GM21737 (cell line): ENCODE measurements around the gene STAG1.
"Not testable (repeated sequence)": the region's sequence is repeated elsewhere in the genome, so short reads cannot be mapped to it uniquely, and the experiment has no call there.

Source experiments
- ATAC-seq: cut with Tn5 transposase; IDR thresholded peaks from one replicate; pipeline ENCODE4 v1.9.1; 2021; ENCODE audit warnings: mild to moderate bottlenecking, moderate library complexity; ENCODE audit not compliant: unreplicated experiment

Gene STAG1

DNA sequence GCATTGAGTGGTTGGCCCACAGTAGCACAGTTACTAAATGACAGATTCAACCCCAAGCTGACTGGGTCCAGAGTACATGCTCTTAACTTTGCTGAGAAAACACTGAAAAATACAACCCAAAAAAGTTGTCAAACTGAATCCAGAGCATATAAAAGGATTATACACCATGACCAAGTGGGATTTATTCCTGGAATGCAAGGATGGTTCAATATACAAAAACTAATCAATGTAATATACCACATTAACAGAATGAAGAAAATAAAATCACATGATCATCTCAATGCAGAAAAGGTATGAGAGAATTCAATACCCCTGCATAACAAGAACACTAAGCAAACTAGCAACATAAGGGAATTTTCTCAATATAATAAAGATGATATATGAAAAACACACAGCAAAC is 98.5 kb downstream of the STAG1 start:
- no peak for ATAC-seq

DNA sequence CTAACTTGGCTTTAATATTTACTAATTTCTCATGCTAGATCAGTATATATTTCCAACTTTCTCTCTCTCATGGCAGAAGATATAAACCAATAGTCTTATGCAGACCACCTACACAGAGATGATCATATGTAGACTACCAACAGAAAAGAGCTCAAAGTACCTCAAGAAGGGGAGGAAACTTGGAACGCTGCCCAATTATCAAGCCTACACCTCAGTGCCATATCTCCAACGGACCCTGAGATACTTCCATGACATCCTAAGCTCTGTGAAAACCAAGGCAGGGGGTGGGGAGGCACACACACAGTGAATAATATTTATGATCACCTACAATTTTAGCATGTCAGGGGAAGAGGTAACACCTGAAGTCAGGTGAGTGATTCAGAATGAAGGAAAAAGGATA is 100.6 kb downstream of the STAG1 start:
- no peak for ATAC-seq

DNA sequence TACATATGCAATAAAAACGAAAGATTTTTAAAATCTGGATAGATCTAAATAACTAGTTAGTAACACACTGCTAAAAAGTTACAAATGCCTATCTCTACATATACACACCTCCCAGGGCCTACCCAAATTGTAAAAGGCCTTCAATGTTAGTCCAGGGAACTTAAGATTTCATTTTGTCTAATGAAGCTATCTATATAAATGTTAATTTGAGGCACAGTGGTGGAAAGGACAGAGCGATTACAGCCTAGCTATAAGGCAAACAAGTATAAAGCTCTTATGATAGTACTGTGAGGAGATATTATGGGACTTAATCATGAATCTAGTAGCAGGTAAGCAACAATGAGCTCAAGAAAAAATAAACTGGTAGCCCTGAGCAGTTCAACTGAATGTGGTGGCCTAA is 101.7 kb downstream of the STAG1 start:
- no peak for ATAC-seq

DNA sequence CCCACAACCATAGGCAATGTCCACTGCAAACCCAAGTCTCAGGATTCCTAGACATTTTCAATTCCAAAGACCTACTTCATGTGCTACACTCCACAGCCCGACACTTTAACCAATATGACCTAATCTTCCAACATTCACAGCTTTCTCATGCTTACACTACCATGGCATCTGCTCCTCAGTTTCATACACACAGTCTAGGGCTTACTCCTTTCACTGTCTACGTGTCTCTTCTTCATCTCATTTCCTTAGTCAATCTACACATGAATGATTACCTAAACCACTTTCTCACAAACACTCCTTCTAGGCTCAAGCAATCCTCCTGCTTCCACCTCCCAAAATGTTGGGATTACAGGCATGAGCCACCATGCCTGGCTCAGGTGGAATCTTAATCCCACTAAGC is 106.3 kb downstream of the STAG1 start:
- no peak for ATAC-seq

DNA sequence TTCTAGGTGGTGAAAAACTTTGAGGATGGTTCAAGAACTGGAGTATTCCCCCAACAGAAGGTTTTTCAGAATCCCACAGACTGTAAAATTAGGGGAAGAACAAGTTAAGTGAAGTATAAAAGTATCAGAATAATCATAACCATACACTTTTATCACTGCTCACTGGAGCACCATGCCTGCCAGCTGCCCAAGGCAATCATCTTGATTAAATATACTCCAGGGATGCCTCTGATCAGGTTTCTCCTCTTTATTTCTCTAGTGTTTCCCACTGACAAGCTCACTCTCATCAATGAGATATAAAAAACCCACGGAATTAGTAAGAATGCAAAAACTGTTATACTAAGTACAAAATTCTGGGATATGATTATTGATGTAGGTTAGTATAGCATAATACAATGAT is 108.0 kb downstream of the STAG1 start:
- ATAC-seq, result no peak

DNA sequence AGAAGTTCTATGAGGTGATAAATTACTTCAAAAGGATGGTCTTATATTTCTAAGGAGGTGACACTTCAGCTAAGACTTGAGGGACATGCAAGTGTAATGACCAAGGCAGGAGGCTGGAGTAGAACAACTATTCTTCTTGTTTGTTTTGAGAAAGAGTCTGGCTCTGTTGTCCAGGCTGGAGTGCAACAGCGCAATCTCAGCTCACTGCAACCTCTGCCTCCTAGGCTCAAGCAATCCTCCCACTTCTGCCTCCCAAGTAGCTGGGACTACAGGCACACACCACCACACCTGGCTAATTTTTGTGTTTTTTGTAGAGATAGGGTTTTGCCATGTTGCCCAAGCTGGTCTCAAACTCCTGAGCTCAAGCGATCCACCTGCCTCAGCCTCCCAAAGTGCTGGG is 108.8 kb downstream of the STAG1 start:
- not testable (repeated sequence) for ATAC-seq

DNA sequence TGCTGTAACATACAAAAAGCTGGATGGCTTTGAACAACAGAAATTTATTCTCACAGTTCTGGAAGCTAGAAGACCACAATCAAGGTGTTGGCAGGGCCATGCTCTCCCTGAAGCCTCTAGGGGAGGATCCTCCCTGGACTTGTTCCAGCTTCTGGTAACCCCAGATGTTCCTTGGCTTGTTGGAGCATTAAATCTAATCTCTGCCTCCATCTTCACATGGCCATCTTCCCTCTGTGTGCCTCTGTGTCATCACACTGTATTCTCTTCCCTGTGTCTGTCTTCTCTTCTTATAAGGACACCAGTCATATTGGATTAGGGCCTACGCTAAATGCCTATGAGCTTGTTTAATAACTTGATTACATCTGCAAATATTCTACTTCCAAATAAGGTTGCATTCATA is 109.5 kb downstream of the STAG1 start:
- no peak for ATAC-seq

DNA sequence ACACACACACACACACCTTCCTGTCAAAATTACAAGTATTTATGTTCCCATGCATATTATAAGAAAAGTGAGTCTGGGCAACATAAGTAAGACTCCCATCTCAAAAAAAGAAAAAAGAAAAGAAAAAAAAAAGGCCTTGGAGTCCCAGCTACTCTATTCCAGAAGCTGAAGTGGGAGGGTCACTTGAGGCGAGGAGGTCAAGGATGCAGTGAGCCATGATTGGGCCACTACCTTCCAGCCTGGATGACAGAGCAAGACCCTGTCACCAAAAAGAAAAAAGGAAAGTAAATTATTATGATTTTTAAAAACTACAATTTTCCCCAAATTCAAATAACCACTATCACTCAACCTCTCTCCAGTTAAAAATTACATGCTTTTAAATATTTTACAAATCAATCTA is 113.1 kb downstream of the STAG1 start:
- no peak for ATAC-seq

DNA sequence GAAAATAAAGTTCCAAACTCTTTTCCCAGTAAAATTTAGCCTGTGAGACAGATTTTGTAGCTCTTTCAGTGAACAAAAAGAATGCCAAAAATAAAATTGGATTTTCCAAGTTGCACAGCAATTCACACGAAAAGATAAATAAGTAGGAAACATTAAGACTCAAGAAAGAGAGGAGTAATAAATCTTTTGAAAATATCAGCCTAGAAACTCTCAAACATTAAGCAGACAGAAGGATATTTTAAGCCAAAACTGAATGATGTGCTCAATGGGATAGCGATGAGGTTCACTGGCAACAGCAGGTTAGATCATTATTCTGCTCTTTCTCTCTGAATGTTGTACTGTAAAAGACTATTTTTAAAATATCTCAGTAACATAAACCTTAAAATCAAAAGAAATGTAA is 115.0 kb downstream of the STAG1 start:
- no peak for ATAC-seq

DNA sequence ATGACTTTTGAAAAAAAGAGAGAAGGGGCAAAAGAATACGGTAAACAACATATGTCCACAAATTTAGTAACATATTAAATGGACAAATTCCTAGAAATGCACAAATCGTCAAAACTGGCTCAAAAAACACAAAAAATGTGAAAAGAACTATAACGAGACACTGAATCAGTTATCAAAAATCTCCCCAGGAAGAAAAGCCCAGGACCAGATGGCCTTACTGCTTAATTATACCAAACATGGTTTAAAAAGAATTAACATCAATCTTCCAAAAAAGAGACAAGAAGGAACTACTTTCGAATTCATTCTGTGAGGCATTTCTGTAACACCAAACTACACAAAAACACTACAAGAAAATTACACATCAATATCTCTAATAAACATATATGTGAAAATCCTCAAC is 117.4 kb downstream of the STAG1 start:
- ATAC-seq, result no peak

DNA sequence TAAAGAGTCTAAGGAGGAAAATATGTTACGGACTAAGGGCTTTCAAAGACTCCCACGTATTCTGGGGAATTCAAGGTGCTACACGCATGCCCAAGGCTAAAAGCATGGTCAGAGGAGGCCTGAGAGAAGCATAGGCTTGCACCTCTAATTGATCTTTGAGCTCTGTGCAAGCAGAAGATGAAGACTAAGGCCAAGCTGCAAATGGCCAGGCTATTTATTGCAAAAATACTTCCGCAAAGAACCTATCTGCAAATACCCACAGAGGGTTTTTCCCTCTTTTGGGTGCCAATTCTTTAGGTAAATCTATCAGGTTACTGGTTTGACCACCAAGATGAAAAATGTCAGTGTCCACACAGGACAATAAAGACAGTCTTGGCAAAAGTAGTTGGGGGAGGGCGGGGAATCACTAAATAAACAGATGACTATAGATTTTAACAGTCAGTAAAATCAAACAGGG is 119.5 kb downstream of the STAG1 start:
- no peak for ATAC-seq

DNA sequence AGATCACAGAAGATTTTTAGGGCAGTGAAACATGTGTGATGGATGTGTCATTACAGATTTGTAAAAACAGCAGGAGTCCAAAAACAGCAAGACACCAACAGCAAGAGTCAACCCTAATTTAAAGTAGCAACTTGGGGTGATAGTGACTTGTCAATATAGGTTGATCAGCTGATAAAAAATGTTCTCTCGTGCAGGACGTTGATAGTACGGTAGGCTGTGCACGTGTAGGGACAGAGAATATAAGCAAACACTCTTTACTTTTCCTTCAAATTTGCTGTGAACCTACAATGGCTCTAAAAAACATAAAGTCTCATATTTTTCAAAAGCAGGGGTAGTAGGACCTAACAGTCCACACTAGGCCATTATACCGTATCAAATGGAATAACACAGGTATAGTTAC is 120.8 kb downstream of the STAG1 start:
- no peak for ATAC-seq

DNA sequence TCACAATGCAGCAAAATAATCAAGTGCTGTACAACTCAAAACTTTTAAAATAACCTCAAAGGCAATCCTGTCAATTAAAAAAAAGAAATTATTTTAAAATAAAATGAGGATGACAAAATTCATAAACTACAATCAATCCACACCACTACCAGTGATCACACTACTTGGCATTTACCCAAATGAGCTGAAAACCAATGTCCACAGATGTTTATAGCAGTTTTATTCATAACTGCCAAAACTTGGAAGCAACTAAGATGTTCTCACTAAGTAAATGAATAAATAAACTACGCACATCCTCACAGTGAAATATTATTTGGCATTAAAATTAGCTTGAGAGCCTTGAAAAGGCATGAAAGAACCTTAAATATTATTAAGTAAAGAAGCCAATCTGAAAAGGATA is 121.3 kb downstream of the STAG1 start:
- ATAC-seq, result no peak

DNA sequence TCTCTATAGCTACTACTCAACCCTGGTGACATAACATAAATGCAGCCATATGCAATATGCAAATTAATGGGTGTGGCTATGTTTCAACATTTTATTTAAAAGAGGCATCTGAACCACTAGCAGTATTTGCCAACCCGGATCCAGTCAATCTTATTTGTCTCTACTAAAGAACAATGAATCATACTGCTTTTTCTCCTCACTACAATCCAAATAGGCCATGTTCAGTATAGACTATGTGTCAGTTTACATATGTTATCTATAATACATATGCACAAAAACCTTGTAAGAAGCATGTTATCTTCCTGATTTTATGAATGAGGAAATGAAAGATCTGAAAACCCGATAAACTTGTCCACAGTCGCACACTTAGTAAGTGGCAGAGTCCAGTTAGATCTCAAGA is 125.7 kb downstream of the STAG1 start:
- ATAC-seq, result no peak

DNA sequence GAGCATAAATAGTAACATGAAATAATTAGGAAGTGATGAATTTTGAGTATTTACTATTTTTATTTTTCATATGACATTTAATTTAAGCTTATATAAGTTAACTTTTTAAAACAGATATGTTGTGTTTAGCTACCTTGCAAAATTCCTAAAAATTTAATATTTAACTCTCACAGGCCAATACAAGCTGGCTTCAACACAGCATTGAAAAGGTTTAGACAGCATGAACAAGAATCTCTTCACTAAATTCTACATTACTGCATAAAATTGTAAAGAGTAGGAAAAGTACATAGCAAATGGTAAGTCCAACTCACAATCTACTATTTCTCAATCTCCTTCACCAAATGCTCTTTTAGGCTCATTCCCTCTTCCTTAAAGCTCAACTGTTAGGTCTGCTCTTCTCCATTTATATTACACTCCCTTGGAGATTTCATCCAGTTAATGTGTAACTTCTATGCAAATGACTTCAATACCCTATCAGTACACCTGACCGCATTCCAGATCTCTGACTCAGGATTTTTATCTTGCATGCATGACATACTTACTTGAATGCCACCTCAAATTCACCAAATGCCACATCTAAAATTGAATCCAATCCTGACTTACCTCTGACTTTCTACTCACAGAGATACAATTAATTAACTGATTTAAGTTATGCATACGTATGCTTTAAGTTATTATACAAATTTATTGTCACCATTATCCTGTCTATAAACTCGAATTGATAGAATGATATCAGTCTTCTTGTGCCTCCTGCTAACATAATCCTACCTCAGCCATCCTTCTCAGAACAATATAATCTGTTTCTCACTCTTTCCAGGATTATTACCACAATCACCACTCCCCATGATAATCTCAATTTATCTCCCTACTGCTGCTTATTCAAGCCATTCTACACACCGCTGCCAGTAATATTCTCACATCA is 127.0 kb downstream of the STAG1 start:
- no peak for ATAC-seq

DNA sequence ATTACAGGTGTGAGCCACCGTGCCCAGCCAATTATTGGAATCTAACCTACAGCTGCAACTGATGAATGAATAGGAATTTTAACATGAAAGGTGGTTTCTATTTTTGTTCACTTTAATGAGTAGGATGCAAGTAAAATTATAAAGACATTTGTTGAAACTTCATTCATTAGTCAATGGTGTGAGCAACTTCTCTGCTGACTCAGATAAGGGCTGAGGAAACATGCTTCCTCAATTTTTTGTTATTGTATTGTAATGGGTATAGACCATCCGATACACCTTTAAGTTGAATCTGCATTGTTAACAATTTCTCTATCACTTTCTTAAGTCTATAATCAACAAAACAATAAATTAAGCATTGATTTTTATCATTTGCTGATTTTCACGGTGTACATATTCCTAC is 127.8 kb downstream of the STAG1 start:
- no peak for ATAC-seq

DNA sequence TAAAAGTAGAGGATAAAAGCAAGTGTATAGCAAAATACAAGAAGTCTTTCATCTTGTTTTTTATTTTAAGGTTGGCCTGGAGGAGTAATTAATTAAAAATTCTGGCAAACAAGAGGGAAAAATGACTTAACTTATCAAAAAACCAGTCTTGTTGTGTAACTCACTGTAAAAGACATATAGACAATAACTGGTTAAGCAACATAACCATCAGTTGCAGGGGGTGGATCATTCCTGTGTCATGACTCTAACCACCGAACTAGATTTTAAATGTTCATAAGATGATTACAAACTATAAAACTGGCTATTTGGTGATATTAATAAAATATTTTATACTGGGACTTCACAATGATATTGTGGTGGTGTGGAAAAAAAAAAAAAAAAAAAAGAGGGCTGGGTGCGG is 130.6 kb downstream of the STAG1 start:
- ATAC-seq, result no peak

DNA sequence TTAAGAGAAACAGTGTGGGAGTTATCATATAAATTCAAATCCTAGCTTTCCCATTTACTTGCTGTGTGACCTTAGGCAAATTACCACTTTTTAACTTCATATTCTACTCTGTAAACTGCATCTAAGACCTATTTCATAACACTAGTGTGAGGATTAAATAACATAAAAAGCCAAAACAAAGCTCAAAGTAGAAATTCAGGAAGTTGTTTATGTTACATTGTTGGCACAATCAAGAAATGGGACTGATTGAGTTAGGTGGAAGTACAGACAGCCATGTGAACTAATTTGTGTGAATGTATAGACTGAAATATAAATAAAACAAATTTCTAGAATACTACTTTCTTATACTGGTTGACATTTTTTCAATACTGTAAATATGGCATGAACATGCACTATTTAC is 131.7 kb downstream of the STAG1 start:
- no peak for ATAC-seq

DNA sequence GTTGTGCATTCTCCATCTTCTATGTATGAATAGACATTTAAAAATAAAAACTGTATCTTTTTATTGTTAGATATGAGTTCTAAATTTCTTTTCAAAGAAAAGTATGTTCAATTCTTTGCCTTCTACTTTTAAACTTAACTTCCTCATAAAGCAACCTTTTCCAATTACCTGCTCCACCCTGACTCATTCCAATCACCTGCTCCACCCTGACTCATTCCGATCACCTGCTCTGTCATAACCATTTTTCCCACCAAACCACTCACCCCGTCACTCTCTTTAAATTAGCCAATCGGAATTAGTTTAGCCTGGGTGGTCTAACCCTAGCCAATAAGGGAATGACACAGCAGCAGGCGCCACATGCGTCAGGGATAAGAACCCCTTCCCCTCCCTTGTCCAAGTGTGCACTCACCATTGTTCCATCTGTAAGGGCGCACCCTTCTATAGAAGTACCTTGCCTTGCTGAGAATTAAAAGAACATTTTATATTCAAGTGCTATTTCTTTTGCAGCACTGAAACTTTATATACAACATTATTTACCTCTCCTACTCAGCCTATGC is 134.1 kb downstream of the STAG1 start:
- ATAC-seq, result not testable (repeated sequence)

DNA sequence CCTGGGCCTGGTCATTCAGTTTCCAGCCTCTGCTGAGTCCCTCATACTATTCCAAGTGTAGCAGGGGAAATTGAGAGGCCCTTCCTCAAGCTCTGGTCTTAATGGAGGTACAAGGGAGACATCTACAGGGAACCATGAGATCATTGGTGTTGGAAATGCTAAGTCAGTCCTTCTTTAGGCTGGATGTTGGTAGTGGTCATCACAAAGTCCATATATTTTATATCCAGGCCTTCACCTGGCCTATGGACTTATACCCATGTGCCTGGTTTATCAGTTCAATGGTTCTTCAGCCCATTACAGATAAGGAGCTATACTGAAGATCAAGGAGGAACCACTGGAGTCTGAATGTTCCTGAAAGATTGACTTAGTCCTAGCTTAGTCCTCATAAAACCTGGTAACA is 135.0 kb downstream of the STAG1 start:
- no peak for ATAC-seq

DNA sequence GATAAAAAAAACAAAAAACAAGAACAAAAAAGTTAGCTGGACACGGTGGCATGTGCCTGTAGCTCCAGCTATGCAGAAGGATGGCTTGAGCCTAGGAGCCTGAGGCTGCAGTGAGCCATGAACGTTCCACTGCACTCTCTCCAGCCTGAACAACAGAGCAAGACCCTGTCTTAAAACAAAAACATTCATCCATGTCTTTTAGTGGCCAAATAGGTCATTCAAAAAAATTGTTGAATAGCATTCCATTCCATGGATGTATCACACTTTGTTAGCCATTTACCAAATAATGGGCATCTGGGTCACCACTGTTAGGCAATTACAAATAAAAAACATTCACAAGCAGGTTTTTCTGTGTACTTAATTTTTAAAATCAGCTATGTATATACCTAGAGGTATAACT is 139.7 kb downstream of the STAG1 start:
- no peak for ATAC-seq

DNA sequence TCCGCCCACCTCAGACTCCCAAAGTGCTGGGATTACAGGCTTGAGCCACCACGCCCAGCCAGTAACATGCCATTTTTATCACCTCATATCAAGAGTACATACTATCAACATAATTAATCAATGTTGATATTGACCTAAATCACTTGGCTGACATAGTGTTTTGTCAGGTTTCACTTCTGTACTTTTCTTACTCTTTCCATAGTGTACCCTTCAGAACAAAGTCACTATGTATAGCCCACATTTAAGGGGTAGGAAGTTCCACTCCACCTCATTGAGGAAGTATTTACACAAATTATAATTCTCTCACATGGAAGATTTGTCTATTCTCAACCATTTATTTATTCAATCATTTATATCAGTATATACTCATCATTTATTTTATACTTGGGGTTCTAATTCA is 145.2 kb downstream of the STAG1 start:
- no peak for ATAC-seq

DNA sequence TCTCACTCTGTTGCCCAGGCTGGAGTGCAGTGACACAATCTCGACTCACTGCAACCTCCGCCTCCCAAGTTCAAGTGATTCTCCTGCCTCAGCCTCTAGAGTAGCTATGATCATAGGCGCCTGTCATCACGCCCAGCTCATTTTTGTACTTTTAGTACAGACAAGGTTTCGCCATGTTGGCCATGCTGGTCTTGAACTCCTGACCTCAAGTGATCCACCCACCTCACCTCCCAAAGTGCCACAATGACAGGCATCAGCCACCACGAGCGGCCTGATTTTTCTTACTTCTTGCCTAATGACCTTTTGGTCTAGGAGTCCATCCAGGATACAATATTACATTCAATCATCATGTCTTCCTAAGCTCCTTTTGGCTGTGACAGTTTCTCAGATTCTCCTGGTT is 146.0 kb downstream of the STAG1 start:
- ATAC-seq, result not testable (repeated sequence)
